GM12891 (cell line): ENCODE data around the gene FGD2. TPM values are rescaled to one million over a fixed set of nuclear protein-coding genes. Genes with fewer than 3 reads are reported as not detected.

ENCODE experiments used
- DNase-seq: peaks from one replicate; pipeline ENCODE4 v3.0.0; 2011; ENCODE audit warnings: low spot score; ENCODE audit not compliant: insufficient read length
- FAIRE-seq: peaks from 2 replicates; lab custom pipeline; 2011; peaks lifted over from hg19 to GRCh38; lab: Jason Lieb, UNC
- PAX5 ChIP-seq: IDR thresholded peaks from 2 replicates; pipeline ENCODE4 v1.6.1; 2011; ENCODE audit warnings: low read length, moderate library complexity, mild to moderate bottlenecking; ENCODE audit not compliant: insufficient read depth, severe bottlenecking
- POLR2A ChIP-seq: IDR thresholded peaks from 2 replicates; pipeline ENCODE4 v1.6.1; 2011; ENCODE audit warnings: low read depth, low read length, control low read depth
- POLR2AphosphoS5 ChIP-seq: IDR thresholded peaks from 2 replicates; pipeline ENCODE4 v1.6.1; 2011; ENCODE audit warnings: low read depth, low read length, control low read depth
- POU2F2 ChIP-seq: IDR thresholded peaks from 2 replicates; pipeline ENCODE4 v1.6.1; 2011; ENCODE audit warnings: low read depth, mild to moderate bottlenecking, control low read depth, low read length, moderate library complexity
- SPI1 ChIP-seq: IDR thresholded peaks from 2 replicates; pipeline ENCODE4 v1.6.1; 2011; ENCODE audit warnings: low read depth, low read length, control low read depth
- TAF1 ChIP-seq: IDR thresholded peaks from 2 replicates; pipeline ENCODE4 v1.6.1; 2011; ENCODE audit warnings: low read depth, low read length, control low read depth
- polyA plus RNA-seq: library from polyadenylated mRNA; unstranded; fragments of >200 nt; gene quantifications from one replicate; pipeline ENCODE4 v1.2.1, GENCODE V29; 2012; ENCODE audit warnings: low read depth, missing spikeins, inconsistent platforms; ENCODE audit not compliant: missing spikeins

Gene FGD2, protein sequence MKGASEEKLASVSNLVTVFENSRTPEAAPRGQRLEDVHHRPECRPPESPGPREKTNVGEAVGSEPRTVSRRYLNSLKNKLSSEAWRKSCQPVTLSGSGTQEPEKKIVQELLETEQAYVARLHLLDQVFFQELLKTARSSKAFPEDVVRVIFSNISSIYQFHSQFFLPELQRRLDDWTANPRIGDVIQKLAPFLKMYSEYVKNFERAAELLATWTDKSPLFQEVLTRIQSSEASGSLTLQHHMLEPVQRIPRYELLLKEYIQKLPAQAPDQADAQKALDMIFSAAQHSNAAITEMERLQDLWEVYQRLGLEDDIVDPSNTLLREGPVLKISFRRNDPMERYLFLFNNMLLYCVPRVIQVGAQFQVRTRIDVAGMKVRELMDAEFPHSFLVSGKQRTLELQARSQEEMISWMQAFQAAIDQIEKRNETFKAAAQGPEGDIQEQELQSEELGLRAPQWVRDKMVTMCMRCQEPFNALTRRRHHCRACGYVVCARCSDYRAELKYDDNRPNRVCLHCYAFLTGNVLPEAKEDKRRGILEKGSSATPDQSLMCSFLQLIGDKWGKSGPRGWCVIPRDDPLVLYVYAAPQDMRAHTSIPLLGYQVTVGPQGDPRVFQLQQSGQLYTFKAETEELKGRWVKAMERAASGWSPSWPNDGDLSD
- polyA plus RNA-seq = 6.1 TPM

- TF ChIP-seq POLR2AphosphoS5 (peak; percentile 51; the same call in 1 of the 2 replicates), POU2F2 (no peak), TAF1 (0 out of 2 replicates have a peak, but pooled peaks have one; percentile 50), SPI1 (peak; percentile 100), POLR2A (peak; percentile 38; the same call in 1 of the 2 replicates)
- DNase-seq = peak; percentile 86
- FAIRE-seq = peak; percentile 79
Observed at GRCh38 chr6:37005061-37005810, at the start of gene FGD2. Gene FGD2 (plus strand): TSS chr6:37005655. CDS start chr6:37005818, 163 bp downstream.

DNA sequence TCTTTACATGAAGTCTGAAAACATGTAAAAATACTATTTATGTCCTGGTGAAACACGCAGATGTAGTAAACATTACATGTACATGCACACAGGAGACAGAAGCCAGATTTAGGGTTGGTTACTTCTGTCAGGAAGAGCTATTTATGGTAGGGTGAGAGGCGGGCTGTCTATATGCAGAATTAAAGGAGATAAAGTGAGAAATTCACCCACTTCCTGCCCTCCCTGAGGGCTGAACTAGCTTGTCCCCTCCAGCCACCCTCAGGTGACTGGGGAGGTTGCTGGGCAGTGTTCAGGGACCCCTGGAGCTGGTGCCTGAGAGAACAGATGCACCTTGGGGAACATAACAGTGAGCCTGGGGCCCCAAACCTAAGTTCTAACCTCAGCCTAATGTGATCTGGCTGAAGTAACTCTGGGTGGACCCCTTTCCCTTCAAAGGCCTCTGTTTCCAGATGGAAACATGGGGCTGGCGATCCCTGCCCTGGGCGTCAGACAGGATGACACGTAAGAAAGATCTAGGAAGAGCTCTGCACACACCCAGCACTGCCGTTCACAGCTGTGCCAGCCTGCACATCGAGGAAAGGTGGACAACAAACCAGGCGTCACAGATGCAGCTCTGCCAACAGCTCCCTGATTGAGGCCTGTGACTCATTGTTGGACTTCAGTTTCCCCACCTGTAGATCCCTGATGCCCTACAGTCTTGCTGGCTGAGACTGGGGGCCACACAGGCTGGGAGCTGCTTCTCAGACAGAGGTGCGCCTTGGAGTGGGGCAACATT is 49.6 kb upstream of the FGD2 start:
- FAIRE-seq = no peak
- TF ChIP-seq PAX5 = no peak
- no peak for TF ChIP-seq POLR2A
- no peak for TF ChIP-seq SPI1
- TF ChIP-seq POLR2AphosphoS5 = no peak
- TF ChIP-seq TAF1 = no peak
- no peak for TF ChIP-seq POU2F2
- no peak for DNase-seq

DNA sequence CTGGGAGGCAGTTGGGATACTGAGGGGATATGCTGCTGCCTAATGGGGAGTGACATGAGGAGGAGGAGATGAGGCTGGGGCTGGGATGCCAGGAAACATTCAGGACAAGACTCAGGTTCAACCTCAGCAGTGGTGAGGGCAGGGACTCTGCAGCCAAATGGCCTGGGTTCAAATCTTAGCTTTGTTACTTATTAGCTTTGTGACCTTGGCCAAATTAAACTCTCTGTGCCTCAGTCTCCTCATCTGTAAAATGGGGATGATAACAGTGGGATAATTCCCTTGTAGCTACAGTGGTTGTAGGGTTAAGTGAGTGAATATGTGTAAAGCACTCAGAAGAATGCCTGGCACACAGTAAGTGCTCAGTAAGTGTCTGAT is 49.0 kb upstream of the FGD2 start:
- FAIRE-seq = no peak
- TF ChIP-seq SPI1 (no peak), POLR2A (no peak), POLR2AphosphoS5 (no peak), TAF1 (no peak), PAX5 (no peak), POU2F2 (no peak)
- DNase-seq = no peak

GRCh38 chr6:36957773-36958271 is 47.6 kb upstream of the FGD2 start:
- DNase-seq = no peak
- no peak for TF ChIP-seq TAF1
- no peak for TF ChIP-seq SPI1
- TF ChIP-seq POU2F2 = no peak
- no peak for TF ChIP-seq PAX5
- TF ChIP-seq POLR2A = no peak
- no peak for TF ChIP-seq POLR2AphosphoS5
- FAIRE-seq = no peak

GRCh38 chr6:36958775-36959554 is 46.5 kb upstream of the FGD2 start:
- DNase-seq = no peak
- TF ChIP-seq POLR2AphosphoS5 (no peak), TAF1 (no peak), PAX5 (no peak), POU2F2 (no peak), SPI1 (no peak), POLR2A (no peak)
- FAIRE-seq = no peak

DNA sequence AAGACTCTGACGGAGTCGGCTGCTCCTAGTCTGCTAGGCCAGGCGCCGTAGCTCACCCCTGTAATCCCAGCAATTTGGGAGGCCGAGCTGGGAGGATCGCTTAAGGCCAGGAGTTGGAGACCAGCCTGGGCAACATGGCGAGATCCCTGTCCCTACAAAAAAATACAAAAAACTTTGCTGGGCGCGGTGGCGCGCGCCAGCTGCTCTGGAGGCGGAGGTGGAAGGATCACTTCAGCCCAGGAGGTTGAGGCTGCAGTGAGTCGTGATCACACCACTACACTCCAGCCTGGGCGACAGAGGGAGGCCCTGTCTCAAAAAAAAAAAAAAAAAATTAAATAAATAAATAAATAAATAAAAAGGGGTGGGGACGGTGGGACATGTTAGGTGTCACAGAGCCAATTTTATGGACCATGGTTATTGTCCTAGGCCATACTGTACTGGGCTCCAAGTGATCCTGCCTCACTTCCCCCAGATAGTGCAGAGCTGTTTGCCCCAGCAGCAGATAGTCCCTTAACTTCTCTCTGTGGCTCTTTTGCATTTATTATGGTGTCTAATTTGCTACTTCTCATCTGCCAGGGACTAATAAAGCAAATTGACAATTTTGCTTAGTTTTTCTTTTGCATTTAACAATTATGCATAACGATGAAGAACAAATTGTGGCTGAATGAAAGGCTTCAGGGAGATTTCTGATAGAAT is 45.8 kb upstream of the FGD2 start:
- TF ChIP-seq SPI1 (no peak), POLR2A (no peak), POLR2AphosphoS5 (no peak), PAX5 (no peak), TAF1 (no peak), POU2F2 (no peak)
- FAIRE-seq (no peak), DNase-seq (no peak)

DNA sequence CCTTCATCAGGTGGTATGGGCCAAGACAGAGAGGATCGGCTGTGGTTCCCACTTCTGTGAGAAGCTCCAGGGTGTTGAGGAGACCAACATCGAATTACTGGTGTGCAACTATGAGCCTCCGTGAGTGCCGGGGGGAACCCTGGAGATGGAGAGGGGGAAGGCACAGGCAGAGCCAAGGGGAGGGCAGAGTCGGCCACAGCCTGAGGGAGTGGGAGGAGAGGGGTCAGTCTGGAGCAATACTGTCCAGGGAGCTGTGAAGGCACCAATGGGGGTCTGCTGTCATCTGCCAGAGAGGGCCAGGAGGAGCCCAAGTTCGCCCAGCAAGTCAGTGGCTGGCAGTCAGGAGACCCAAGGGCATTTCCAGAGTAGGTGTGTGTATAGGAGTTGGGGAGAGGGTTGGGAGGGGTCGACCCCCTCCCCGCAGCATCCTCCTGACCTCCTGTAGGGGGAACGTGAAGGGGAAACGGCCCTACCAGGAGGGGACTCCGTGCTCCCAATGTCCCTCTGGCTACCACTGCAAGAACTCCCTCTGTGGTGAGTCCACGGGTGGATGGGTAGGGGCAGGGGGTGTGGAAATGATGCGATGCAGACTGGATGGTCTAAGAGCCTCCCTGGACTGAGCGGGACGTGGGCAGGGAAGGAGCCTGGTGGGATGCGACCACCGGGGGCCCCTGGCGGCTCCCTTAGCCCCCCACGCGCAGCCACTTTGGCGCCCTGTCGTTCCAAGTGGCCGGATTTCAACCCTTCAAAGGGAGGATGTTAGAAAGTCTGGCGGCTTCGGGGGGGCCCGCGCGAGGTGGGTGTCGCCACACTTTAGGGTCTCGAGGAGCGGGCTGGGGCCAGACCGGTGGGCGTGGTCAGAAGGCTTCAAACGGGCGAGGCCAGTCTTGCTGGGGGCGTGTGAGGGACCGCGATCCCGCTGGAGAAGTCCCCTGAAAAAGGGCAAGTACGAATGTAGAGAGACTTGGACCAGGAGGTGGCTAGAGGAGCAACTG is 43.7 kb upstream of the FGD2 start:
- FAIRE-seq (no peak), DNase-seq (no peak)
- TF ChIP-seq POLR2AphosphoS5 (no peak), PAX5 (no peak), SPI1 (no peak), TAF1 (no peak), POLR2A (no peak), POU2F2 (no peak)
